Measurements from ENCODE around the gene HLCS. TPM values are rescaled to one million over a fixed set of nuclear protein-coding genes. Genes with fewer than 3 reads are reported as not detected.

Gene HLCS
- total RNA-seq, 1 donor from 2014 or later, result 21.9 TPM

DNA sequence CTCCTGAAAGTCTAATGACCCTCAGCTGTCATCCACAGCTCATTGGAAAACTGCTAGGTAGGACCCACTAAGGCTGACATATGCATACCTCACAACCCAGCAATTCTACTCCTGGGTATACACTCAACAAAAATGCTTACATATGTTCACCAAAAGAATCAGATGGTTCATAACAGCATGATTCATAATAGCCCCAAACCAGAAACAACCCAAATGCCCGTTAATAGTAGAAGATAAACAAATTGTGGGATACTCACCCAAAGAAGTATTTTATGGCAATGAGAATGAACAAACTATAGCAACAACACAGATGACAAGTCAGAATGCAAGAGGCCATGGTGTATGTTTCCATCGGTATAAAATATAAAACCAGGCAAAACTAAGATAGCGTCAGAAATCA lies 124.6 kb downstream of the HLCS start:
- no peak overlapping the region for H3K27ac Mint-ChIP-seq (ENCODE audit: unreplicated experiment)
- H3K9me3 Mint-ChIP-seq, result no peaks in the 10 kb centered on the region
- TF ChIP-seq, protein P1, sequence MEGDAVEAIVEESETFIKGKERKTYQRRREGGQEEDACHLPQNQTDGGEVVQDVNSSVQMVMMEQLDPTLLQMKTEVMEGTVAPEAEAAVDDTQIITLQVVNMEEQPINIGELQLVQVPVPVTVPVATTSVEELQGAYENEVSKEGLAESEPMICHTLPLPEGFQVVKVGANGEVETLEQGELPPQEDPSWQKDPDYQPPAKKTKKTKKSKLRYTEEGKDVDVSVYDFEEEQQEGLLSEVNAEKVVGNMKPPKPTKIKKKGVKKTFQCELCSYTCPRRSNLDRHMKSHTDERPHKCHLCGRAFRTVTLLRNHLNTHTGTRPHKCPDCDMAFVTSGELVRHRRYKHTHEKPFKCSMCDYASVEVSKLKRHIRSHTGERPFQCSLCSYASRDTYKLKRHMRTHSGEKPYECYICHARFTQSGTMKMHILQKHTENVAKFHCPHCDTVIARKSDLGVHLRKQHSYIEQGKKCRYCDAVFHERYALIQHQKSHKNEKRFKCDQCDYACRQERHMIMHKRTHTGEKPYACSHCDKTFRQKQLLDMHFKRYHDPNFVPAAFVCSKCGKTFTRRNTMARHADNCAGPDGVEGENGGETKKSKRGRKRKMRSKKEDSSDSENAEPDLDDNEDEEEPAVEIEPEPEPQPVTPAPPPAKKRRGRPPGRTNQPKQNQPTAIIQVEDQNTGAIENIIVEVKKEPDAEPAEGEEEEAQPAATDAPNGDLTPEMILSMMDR (conservative IDR thresholded peaks at IDR 0.05), result no peak
- H3K4me3 Mint-ChIP-seq, result no peak overlapping the region
- DNase-seq (ENCODE audit: low read depth, low spot score), result no peak
- H3K27me3 Mint-ChIP-seq (ENCODE audit: low read depth), result no peaks in the 10 kb centered on the region
- peaks cover under 1% of the 10 kb centered on the region for H3K4me1 Mint-ChIP-seq
- no peaks in the 10 kb centered on the region for H3K36me3 Mint-ChIP-seq (ENCODE audit: low read depth)

DNA sequence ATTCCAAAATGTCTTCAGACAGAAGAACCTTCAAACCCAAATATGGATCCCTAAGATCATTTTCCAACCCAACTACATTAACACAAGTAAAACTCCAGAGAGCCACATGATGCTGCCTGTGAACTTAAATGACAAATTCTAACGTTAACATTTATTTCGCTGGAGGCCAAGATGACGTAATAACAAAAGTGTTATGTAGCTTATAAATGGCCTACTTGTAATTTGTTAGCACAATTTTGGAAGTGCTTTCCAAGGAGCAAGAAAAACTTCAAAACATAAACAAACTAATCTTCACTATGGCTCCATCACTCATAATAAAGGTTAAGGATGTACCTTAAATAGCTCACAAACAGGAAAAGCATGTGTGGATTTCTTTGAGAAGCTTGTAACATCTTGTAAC lies 126.7 kb downstream of the HLCS start:
- H3K4me1 Mint-ChIP-seq, result no peaks in the 10 kb centered on the region
- TF ChIP-seq, protein P1 (conservative IDR thresholded peaks at IDR 0.05), result no peak
- H3K27me3 Mint-ChIP-seq (ENCODE audit: low read depth), result no peaks in the 10 kb centered on the region
- DNase-seq (ENCODE audit: low read depth, low spot score), result no peak
- H3K9me3 Mint-ChIP-seq, result no peaks in the 10 kb centered on the region
- no peak overlapping the region for H3K4me3 Mint-ChIP-seq
- no peaks in the 10 kb centered on the region for H3K36me3 Mint-ChIP-seq (ENCODE audit: low read depth)
- no peak overlapping the region for H3K27ac Mint-ChIP-seq (ENCODE audit: unreplicated experiment)

DNA sequence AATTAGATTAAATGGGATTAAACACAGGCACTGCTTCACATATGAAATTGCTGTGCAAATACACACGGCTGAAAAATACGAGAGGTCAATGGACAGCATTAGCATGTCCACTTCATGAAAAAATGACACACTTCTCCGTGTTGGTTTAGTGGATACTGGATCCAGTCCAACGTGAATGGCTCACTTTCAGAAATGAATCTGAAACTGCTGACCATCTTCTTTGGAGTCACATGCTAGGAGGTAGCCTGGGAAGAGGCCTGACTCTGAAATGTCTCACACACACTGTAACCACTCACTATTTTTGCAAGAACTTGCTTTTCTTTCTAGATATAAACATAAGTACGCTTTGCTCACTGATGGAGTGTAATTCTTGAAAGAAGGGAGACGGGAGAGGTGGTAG lies 127.3 kb downstream of the HLCS start:
- Mint-ChIP-seq H3K4me3 (no peak overlapping the region), H3K27ac (ENCODE audit: unreplicated experiment) (no peak overlapping the region), H3K36me3 (ENCODE audit: low read depth) (no peaks in the 10 kb centered on the region), H3K4me1 (no peaks in the 10 kb centered on the region), H3K27me3 (ENCODE audit: low read depth) (no peaks in the 10 kb centered on the region), H3K9me3 (no peaks in the 10 kb centered on the region)
- no peak for DNase-seq (ENCODE audit: low read depth, low spot score)
- TF ChIP-seq, protein P1 (conservative IDR thresholded peaks at IDR 0.05), result no peak

DNA sequence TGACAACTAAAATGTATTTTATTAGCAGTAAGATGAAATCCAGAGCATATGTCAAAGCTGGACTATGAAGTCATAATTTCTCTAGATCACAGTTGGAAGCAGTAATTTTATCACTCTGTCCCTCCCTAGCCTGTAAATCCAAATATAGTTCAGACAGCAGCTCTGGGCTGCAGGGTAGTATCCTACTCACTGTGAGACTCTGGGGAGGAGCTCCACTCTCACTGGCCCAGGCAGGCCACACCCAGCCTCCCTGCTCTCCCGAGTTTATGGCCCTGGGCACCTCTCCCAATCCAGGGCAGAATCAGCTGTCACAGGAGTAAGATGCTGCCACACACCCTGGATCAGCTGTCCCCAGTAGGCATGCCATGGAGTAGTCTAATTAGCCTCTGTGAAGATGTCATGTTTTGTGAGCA lies 131.1 kb downstream of the HLCS start:
- no peaks in the 10 kb centered on the region for H3K9me3 Mint-ChIP-seq
- DNase-seq (ENCODE audit: low read depth, low spot score), result no peak

DNA sequence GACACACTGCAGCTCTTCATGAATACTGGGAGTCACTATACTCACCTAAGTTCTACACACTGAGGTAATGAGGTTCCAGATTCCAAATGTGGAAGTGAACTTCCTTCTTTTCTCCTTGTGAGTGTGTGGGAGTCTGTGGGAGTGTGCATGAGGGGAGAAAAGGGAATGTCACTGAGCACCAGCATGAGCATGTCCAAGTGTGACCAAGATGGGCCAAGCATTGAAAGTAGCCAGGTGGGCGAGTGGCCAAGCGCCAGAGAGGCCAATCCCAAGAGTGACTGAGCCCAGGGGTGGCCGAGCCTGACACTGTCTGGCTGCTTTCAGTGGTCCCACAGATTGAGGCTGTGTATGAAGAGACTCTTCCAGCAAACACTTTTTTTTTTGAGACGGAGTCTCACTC lies 132.3 kb downstream of the HLCS start:
- H3K4me3 Mint-ChIP-seq, result no peak overlapping the region
- H3K4me1 Mint-ChIP-seq, result no peaks in the 10 kb centered on the region
- no peak overlapping the region for H3K27ac Mint-ChIP-seq (ENCODE audit: unreplicated experiment)
- TF ChIP-seq, protein P1 (conservative IDR thresholded peaks at IDR 0.05), result no peak
- H3K9me3 Mint-ChIP-seq, result no peaks in the 10 kb centered on the region
- H3K36me3 Mint-ChIP-seq (ENCODE audit: low read depth), result no peaks in the 10 kb centered on the region
- no peaks in the 10 kb centered on the region for H3K27me3 Mint-ChIP-seq (ENCODE audit: low read depth)
- no peak for DNase-seq (ENCODE audit: low read depth, low spot score)

More for the DNA sequence above, 131.1 kb downstream of the HLCS start:
- TF ChIP-seq, protein P1 (conservative IDR thresholded peaks at IDR 0.05), result no peak
- no peaks in the 10 kb centered on the region for H3K36me3 Mint-ChIP-seq (ENCODE audit: low read depth)
- no peaks in the 10 kb centered on the region for H3K4me1 Mint-ChIP-seq
- no peak overlapping the region for H3K27ac Mint-ChIP-seq (ENCODE audit: unreplicated experiment)
- H3K27me3 Mint-ChIP-seq (ENCODE audit: low read depth), result no peaks in the 10 kb centered on the region
- no peak overlapping the region for H3K4me3 Mint-ChIP-seq

DNA sequence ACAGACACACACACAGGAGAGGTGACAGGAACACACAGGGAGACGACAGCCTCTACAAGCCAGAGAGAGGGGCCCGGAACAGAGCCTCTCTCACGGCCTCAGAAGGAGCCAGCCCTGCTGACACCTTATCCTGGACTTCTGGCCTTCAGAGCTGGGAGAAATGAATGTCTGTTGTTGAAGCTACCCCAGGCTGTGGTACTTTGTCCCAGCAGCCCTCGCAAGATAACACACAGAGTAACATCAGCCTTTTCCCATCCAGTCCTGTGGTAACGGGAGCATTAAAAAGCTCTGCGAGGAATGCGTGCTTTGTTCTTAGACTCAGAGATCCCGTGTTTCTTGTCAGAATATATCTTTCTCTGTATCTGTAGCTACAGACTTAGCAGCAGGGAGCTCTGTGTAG lies 136.4 kb downstream of the HLCS start:
- H3K27me3 Mint-ChIP-seq (ENCODE audit: low read depth), result no peaks in the 10 kb centered on the region
- no peaks in the 10 kb centered on the region for H3K9me3 Mint-ChIP-seq
- H3K4me3 Mint-ChIP-seq, result no peak overlapping the region
- H3K4me1 Mint-ChIP-seq, result no peaks in the 10 kb centered on the region
- H3K36me3 Mint-ChIP-seq (ENCODE audit: low read depth), result no peaks in the 10 kb centered on the region
- H3K27ac Mint-ChIP-seq (ENCODE audit: unreplicated experiment), result no peak overlapping the region
- DNase-seq (ENCODE audit: low read depth, low spot score), result no peak
- TF ChIP-seq, protein P1 (conservative IDR thresholded peaks at IDR 0.05), result no peak
